ENCODE measurements around the gene HOXA2. TPM values are rescaled to one million over a fixed set of nuclear protein-coding genes. Genes with fewer than 3 reads are reported as not detected.

The HOXA2 gene
- total RNA-seq, 4 donors from 2014 or later, result 0.34 to 4.2 (median 1.9) TPM

- H3K4me3 ChIP-seq, result peak within 1 kb of the TSS; percentile 53
- DNase-seq (ENCODE audit: low spot score in 2 of 2), result peak; percentile 71 to 80
- WGBS, result 63% methylated on average over 48 of the region's 86 CpGs
- H3K27ac ChIP-seq, result peak within 1 kb of the TSS; percentile 97
- H3K4me1 ChIP-seq, result peaks cover 39% of the 10 kb centered on the region
- no peaks in the 10 kb centered on the region for H3K27me3 ChIP-seq
- H3K36me3 ChIP-seq, result peaks cover 16% of the 10 kb centered on the region
- H3K9me3 ChIP-seq, result no peaks in the 10 kb centered on the region
- TF ChIP-seq POLR2A (IDR thresholded peaks at IDR 0.05) (no peak), CTCF (IDR thresholded peaks at IDR 0.05) (peak in 1 of 2 donors; percentile 78), POLR2AphosphoS5 (IDR thresholded peaks at IDR 0.05) (peak in 2 of 3 donors; percentile 7 to 73), EP300 (IDR thresholded peaks at IDR 0.05) (no peak)
These were observed 40.8 kb upstream of the HOXA2 start, which contains the start of gene HOXA5 for GRCh38 chr7:27143023-27143949. HOXA5 (minus strand) TSS chr7:27143681; CDS start chr7:27143607, 74 bp downstream.

- H3K36me3 ChIP-seq, result peaks cover 16% of the 10 kb centered on the region
- H3K9me3 ChIP-seq, result no peaks in the 10 kb centered on the region
- H3K4me1 ChIP-seq, result peaks cover 36% of the 10 kb centered on the region
- H3K27ac ChIP-seq, result peak overlapping the region; percentile 88
- peak overlapping the region; percentile 53 for H3K4me3 ChIP-seq
- peak in 1 of 2 donors; percentile 74 for DNase-seq (ENCODE audit: low spot score in 2 of 2)
- no peaks in the 10 kb centered on the region for H3K27me3 ChIP-seq
- TF ChIP-seq POLR2AphosphoS5 (IDR thresholded peaks at IDR 0.05) (no peak), EP300 (IDR thresholded peaks at IDR 0.05) (no peak), POLR2A (IDR thresholded peaks at IDR 0.05) (no peak), CTCF (IDR thresholded peaks at IDR 0.05) (no peak)
- WGBS, result 60% methylated on average over 29 of the region's 29 CpGs
These were observed 40.1 kb upstream of the HOXA2 start for GRCh38 chr7:27142580-27143022.

- no peak for TF ChIP-seq POLR2AphosphoS5 (IDR thresholded peaks at IDR 0.05)
- no peak for TF ChIP-seq CTCF (IDR thresholded peaks at IDR 0.05)
- TF ChIP-seq POLR2A (IDR thresholded peaks at IDR 0.05), result no peak
- no peak for TF ChIP-seq EP300 (IDR thresholded peaks at IDR 0.05)
- peak overlapping the region; percentile 88 for H3K27ac ChIP-seq
- H3K27me3 ChIP-seq, result no peaks in the 10 kb centered on the region
- peak overlapping the region; percentile 53 for H3K4me3 ChIP-seq
- peaks cover 16% of the 10 kb centered on the region for H3K36me3 ChIP-seq
- peaks cover 36% of the 10 kb centered on the region for H3K4me1 ChIP-seq
- peak in 1 of 2 donors; percentile 74 for DNase-seq (ENCODE audit: low spot score in 2 of 2)
- 73% methylated on average over 30 of the region's 30 CpGs for WGBS
- no peaks in the 10 kb centered on the region for H3K9me3 ChIP-seq
These were observed 39.6 kb upstream of the HOXA2 start for GRCh38 chr7:27141923-27142579.

GRCh38 chr7:27141137-27141922, 38.8 kb upstream of the HOXA2 start:
- H3K4me1 ChIP-seq, result peaks cover 36% of the 10 kb centered on the region
- TF ChIP-seq POLR2AphosphoS5 (IDR thresholded peaks at IDR 0.05), result no peak
- TF ChIP-seq CTCF (IDR thresholded peaks at IDR 0.05), result no peak
- no peak for TF ChIP-seq POLR2A (IDR thresholded peaks at IDR 0.05)
- no peak for TF ChIP-seq EP300 (IDR thresholded peaks at IDR 0.05)
- no peaks in the 10 kb centered on the region for H3K9me3 ChIP-seq
- no peaks in the 10 kb centered on the region for H3K27me3 ChIP-seq
- H3K36me3 ChIP-seq, result peaks cover 16% of the 10 kb centered on the region
- WGBS, result 70% methylated on average over 18 of the region's 18 CpGs
- no peak for DNase-seq (ENCODE audit: low spot score in 2 of 2)
- H3K4me3 ChIP-seq, result peak overlapping the region; percentile 53
- no peak overlapping the region for H3K27ac ChIP-seq

Measured in suprapubic skin (tissue), 4 donors.